Keratinocyte (primary cell): ENCODE data around the gene NEFH.

Experiments used
- EZH2 ChIP-seq: IDR thresholded peaks from one replicate; pipeline ENCODE4 v1.6.1; 2012; ENCODE audit warnings: inconsistent platforms, mild to moderate bottlenecking, low read length, moderate library complexity
- TF ChIP-seq, protein P1 (sequence below), 3 experiments: IDR thresholded peaks in 1 of 3; conservative IDR thresholded peaks in 1 of 3; optimal IDR thresholded peaks in 1 of 3; 2 replicates in 2 of 3; 3 replicates in 1 of 3; pipeline versions ENCODE3 to v1.5.1; 2011; ENCODE audit warnings: low read length in 3 of 3, mild to moderate bottlenecking in 3 of 3, moderate library complexity in 2 of 3, control low read depth in 1 of 3, inconsistent platforms in 1 of 3; ENCODE audit not compliant: insufficient read depth in 2 of 3; ENCODE audit errors: extremely low read depth in 1 of 3

DNA sequence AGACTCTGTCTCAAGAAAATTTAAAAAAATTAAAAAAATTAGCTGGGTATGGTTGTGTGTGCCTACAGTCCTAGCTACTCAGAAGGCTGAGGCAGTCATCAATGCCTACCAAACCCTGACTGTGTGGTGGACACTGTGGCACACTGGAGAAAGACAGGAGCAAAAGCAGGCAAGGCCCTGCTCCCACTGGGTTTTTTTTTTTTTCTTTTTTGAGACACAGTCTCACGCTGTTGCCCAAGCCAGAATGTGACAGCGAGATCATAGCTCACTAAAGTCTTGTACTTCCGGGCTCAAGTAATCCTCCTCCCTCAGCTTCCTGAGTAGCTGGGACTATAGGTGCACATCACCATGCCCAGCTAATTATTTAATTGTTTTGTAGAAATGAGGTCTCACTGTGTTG, 4.6 kb downstream of the NEFH start:
- TF ChIP-seq, protein P1, sequence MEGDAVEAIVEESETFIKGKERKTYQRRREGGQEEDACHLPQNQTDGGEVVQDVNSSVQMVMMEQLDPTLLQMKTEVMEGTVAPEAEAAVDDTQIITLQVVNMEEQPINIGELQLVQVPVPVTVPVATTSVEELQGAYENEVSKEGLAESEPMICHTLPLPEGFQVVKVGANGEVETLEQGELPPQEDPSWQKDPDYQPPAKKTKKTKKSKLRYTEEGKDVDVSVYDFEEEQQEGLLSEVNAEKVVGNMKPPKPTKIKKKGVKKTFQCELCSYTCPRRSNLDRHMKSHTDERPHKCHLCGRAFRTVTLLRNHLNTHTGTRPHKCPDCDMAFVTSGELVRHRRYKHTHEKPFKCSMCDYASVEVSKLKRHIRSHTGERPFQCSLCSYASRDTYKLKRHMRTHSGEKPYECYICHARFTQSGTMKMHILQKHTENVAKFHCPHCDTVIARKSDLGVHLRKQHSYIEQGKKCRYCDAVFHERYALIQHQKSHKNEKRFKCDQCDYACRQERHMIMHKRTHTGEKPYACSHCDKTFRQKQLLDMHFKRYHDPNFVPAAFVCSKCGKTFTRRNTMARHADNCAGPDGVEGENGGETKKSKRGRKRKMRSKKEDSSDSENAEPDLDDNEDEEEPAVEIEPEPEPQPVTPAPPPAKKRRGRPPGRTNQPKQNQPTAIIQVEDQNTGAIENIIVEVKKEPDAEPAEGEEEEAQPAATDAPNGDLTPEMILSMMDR (optimal IDR thresholded peaks at IDR 0.05 in 1 of 3, IDR thresholded peaks at IDR 0.05 in 1 of 3, conservative IDR thresholded peaks at IDR 0.05 in 1 of 3; ENCODE audit: extremely low read depth in 1 of 3, insufficient read depth in 2 of 3, low read length in 3 of 3), result no peak
- no peak for TF ChIP-seq EZH2
